Panc1 (cell line): ENCODE results near the gene AP3B1. TPM values are rescaled to one million over a fixed set of nuclear protein-coding genes. Genes with fewer than 3 reads are reported as not detected.

Source experiments
- ATAC-seq: fragments of 200-7000 bp; cut with Tn5 transposase; 2 replicates; pipeline ENCODE4 v1.9.1; 2020; ENCODE audit warnings: mild to moderate bottlenecking, moderate library complexity
- BruUV-seq: library from RNA; stranded (reverse); fragments of 400-500 nt; replicated peaks from 2 replicates; lab custom pipeline; 2021; lab: Mats Ljungman, UMichigan
- CTCF ChIA-PET: fragments of 300-600 bp; sonication (Branson Sonifier 250); formaldehyde crosslinking; loops from one replicate; lab custom pipeline; 2022; ENCODE audit warnings: antibody characterized with exemption; lab: Charles Lee
- POLR2A ChIA-PET: fragments of 300-600 bp; sonication (Branson Sonifier 250); formaldehyde crosslinking; loops from one replicate; lab custom pipeline; 2022; ENCODE audit warnings: antibody characterized with exemption; lab: Charles Lee
- DNase-seq: peaks from one replicate; pipeline ENCODE4 v3.0.0-alpha.2; 2010; ENCODE audit warnings: low read depth, low spot score
- H3K27ac ChIP-seq: 2 replicates; pipeline ENCODE4 v1.5.1; 2011; ENCODE audit warnings: mild to moderate bottlenecking, low read length, inconsistent platforms
- H3K27me3 ChIP-seq: fragments of 200-500 bp; sonication (Bioruptor generic); 2 replicates; pipeline ENCODE4 v1.6.0; 2014; ENCODE audit warnings: low read length, inconsistent platforms; ENCODE audit not compliant: control insufficient read depth, insufficient read depth
- H3K36me3 ChIP-seq: fragments of 200-500 bp; sonication (Bioruptor generic); 2 replicates; pipeline ENCODE4 v1.5.1; 2014; ENCODE audit warnings: inconsistent platforms, mild to moderate bottlenecking, low read length, moderate library complexity; ENCODE audit not compliant: control insufficient read depth, insufficient read depth
- H3K4me1 ChIP-seq: 2 replicates; pipeline ENCODE4 v1.5.1; 2011; ENCODE audit warnings: inconsistent platforms, mild to moderate bottlenecking, low read length, moderate library complexity; ENCODE audit not compliant: control insufficient read depth, insufficient read depth
- H3K4me3 ChIP-seq, 2 experiments: 2 replicates each; pipeline ENCODE4 v1.5.1; 2011 to 2012; ENCODE audit warnings: low read depth in 2 of 2, low read length in 2 of 2, mild to moderate bottlenecking in 2 of 2, inconsistent platforms in 1 of 2, moderate library complexity in 1 of 2
- H3K9me3 ChIP-seq: fragments of 200-500 bp; sonication (Bioruptor generic); 2 replicates; pipeline ENCODE4 v1.5.1; 2014; ENCODE audit warnings: low read depth, mild to moderate bottlenecking, inconsistent platforms, low read length, moderate library complexity; ENCODE audit not compliant: control insufficient read depth, insufficient read depth
- CTCF ChIP-seq: fragments of 450-650 bp; IDR thresholded peaks from 2 replicates; pipeline ENCODE4 v1.5.1; 2017; ENCODE audit warnings: mild to moderate bottlenecking
- POLR2AphosphoS5 ChIP-seq: IDR thresholded peaks from 2 replicates; pipeline ENCODE4 v1.6.1; 2012; ENCODE audit warnings: mild to moderate bottlenecking, low read depth, low read length, moderate library complexity
- SIN3A ChIP-seq: IDR thresholded peaks from 2 replicates; pipeline ENCODE4 v1.6.1; 2012; ENCODE audit warnings: low read depth, mild to moderate bottlenecking, low read length, moderate library complexity, borderline replicate concordance; ENCODE audit not compliant: insufficient read depth
- TCF7L2 ChIP-seq: IDR thresholded peaks from 2 replicates; pipeline ENCODE4 v1.6.1; 2011; ENCODE audit warnings: mild to moderate bottlenecking, low read depth, low read length, inconsistent platforms
- in situ Hi-C: cut with HindIII; loops from 2 replicates; pipeline ENCODE4 v1.10.0; 2016; ENCODE audit warnings: low sequenced_read_pairs, low pct_unique_long_range_greater_than_20kb
- intact Hi-C: fragments of 100-400 bp; cut with micrococcal nuclease; formaldehyde crosslinking; loops from one replicate; pipeline ENCODE4 v1.10.0; 2022; ENCODE audit not compliant: unreplicated experiment
- total RNA-seq: library from RNA; stranded (reverse); gene quantifications from one replicate; pipeline ENCODE4 v1.2.1, GENCODE V29; 2021; ENCODE audit not compliant: unreplicated experiment
- TF ChIP-seq, protein P1 (sequence below), 2 experiments: IDR thresholded peaks; 2 replicates each; pipeline ENCODE4 v1.6.1; 2011 to 2012; ENCODE audit warnings: low read depth in 2 of 2, control low read depth in 1 of 2, low read length in 1 of 2, mild to moderate bottlenecking in 1 of 2, moderate library complexity in 1 of 2; ENCODE audit not compliant: insufficient read depth in 1 of 2

AP3B1 gene
- total RNA-seq, 1 experiment from 2014 or later = 55.4 TPM

GRCh38 chr5:77957516-77957915, 337.0 kb downstream of the AP3B1 start:
- in situ Hi-C loops = no loop called here
- no peak for TF ChIP-seq POLR2AphosphoS5
- TF ChIP-seq CTCF = no peak
- Histone ChIP-seq H3K4me1 (no peaks in the 10 kb centered on the region), H3K4me3 (no peak overlapping the region), H3K27me3 (no peaks in the 10 kb centered on the region), H3K36me3 (no peaks in the 10 kb centered on the region), H3K9me3 (no peaks in the 10 kb centered on the region), H3K27ac (no peak overlapping the region)
- POLR2A ChIA-PET = interaction anchor here (1.0 kb wide), 1 partner anchor 12 kb away, joined by 3 read pairs; no protein-coding TSS in a partner anchor
- DNase-seq = no peak
- CTCF ChIA-PET = no interaction called here
- BruUV-seq = no TSS peak
- no peak for ATAC-seq
- intact Hi-C loops = no loop called here

DNA sequence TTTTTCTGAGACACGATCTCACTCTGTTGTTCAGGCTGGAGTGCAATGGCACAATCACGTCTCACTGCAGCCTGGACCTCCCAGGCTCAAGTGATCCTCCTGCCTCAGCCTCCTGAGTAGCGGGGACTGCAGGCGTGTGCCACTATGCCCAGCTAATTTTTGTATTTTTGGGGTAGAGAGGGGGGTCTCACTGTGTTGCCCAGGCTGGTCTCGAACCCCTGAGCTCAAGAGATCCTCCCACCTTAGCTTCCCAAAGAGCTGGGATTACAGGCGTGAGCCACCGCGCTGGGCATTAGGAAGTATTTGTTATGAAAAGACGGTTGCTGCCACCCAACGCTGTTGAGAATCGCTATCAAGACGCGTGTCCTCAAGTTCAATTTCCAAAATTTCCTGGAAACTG, 337.4 kb downstream of the AP3B1 start:
- in situ Hi-C loops (no loop called here), intact Hi-C loops (no loop called here)
- DNase-seq (no peak), ATAC-seq (no peak)
- Histone ChIP-seq H3K27me3 (no peaks in the 10 kb centered on the region), H3K36me3 (no peaks in the 10 kb centered on the region), H3K27ac (no peak overlapping the region), H3K4me1 (no peaks in the 10 kb centered on the region), H3K9me3 (no peaks in the 10 kb centered on the region), H3K4me3 (no peak overlapping the region)
- ChIA-PET CTCF (no interaction called here), POLR2A (interaction anchor here (1.0 kb wide), 1 partner anchor 13 kb away, joined by 3 read pairs; no protein-coding TSS in a partner anchor)
- TF ChIP-seq CTCF = no peak
- TF ChIP-seq SIN3A = no peak
- TF ChIP-seq, protein P1, sequence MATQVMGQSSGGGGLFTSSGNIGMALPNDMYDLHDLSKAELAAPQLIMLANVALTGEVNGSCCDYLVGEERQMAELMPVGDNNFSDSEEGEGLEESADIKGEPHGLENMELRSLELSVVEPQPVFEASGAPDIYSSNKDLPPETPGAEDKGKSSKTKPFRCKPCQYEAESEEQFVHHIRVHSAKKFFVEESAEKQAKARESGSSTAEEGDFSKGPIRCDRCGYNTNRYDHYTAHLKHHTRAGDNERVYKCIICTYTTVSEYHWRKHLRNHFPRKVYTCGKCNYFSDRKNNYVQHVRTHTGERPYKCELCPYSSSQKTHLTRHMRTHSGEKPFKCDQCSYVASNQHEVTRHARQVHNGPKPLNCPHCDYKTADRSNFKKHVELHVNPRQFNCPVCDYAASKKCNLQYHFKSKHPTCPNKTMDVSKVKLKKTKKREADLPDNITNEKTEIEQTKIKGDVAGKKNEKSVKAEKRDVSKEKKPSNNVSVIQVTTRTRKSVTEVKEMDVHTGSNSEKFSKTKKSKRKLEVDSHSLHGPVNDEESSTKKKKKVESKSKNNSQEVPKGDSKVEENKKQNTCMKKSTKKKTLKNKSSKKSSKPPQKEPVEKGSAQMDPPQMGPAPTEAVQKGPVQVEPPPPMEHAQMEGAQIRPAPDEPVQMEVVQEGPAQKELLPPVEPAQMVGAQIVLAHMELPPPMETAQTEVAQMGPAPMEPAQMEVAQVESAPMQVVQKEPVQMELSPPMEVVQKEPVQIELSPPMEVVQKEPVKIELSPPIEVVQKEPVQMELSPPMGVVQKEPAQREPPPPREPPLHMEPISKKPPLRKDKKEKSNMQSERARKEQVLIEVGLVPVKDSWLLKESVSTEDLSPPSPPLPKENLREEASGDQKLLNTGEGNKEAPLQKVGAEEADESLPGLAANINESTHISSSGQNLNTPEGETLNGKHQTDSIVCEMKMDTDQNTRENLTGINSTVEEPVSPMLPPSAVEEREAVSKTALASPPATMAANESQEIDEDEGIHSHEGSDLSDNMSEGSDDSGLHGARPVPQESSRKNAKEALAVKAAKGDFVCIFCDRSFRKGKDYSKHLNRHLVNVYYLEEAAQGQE (IDR thresholded peaks at IDR 0.05; ENCODE audit: insufficient read depth in 1 of 2, low read depth in 2 of 2, low read length in 1 of 2) = no peak
- TF ChIP-seq POLR2AphosphoS5 = no peak
- no peak for TF ChIP-seq TCF7L2
- BruUV-seq = no TSS peak
